ENCODE measurements around the gene RNF2. TPM values are rescaled to one million over a fixed set of nuclear protein-coding genes. Genes with fewer than 3 reads are reported as not detected.
A peak's percentile ranks its signal among the peaks of the same experiment; 100 is the strongest.
"Not testable (repeated sequence)": the region's sequence is repeated elsewhere in the genome, so short reads cannot be mapped to it uniquely, and the experiment has no call there.

RNF2 gene
- polyA plus RNA-seq: 10 to 100 TPM in 1 of 4 donors, 1 to 10 TPM in 3; 3.2 to 24.8 (median 4.7) TPM
- long read RNA-seq, donor 1: 0 reads
- long read RNA-seq, donor 2, transcript RNF2-202 (7 exons, 3,606 nt): major isoform, 6 of 6 reads
- long read RNA-seq, donor 2, partial matches to known transcripts: 0 of 6 reads
- long read RNA-seq, donor 2, other reads (novel, unspliced or antisense): 0 of 6 reads
- long read RNA-seq, donor 3, transcript RNF2-202 (7 exons, 3,606 nt): major isoform, 6 of 6 reads
- long read RNA-seq, donor 3, partial matches to known transcripts: 0 of 6 reads
- long read RNA-seq, donor 3, other reads (novel, unspliced or antisense): 0 of 6 reads
- long read RNA-seq, donor 4, partial matches to known transcripts: 0 of 1 reads
- long read RNA-seq, donor 4, other reads (novel, unspliced or antisense): 0 of 1 reads
- long read RNA-seq, donor 5: 0 reads
- long read RNA-seq, donor 6, transcript RNF2-202 (7 exons, 3,606 nt): major isoform, 5 of 5 reads
- long read RNA-seq, donor 6, partial matches to known transcripts: 0 of 5 reads
- long read RNA-seq, donor 6, other reads (novel, unspliced or antisense): 0 of 5 reads
- long read RNA-seq, donor 7: 0 reads
- long read RNA-seq, donor 8: 0 reads
- long read RNA-seq, donor 9, partial matches to known transcripts: 0 of 1 reads
- long read RNA-seq, donor 9, other reads (novel, unspliced or antisense): 0 of 1 reads
- long read RNA-seq, donor 10, transcript RNF2-202 (7 exons, 3,606 nt): major isoform, 9 of 9 reads
- long read RNA-seq, donor 10, partial matches to known transcripts: 0 of 9 reads
- long read RNA-seq, donor 10, other reads (novel, unspliced or antisense): 0 of 9 reads

DNA sequence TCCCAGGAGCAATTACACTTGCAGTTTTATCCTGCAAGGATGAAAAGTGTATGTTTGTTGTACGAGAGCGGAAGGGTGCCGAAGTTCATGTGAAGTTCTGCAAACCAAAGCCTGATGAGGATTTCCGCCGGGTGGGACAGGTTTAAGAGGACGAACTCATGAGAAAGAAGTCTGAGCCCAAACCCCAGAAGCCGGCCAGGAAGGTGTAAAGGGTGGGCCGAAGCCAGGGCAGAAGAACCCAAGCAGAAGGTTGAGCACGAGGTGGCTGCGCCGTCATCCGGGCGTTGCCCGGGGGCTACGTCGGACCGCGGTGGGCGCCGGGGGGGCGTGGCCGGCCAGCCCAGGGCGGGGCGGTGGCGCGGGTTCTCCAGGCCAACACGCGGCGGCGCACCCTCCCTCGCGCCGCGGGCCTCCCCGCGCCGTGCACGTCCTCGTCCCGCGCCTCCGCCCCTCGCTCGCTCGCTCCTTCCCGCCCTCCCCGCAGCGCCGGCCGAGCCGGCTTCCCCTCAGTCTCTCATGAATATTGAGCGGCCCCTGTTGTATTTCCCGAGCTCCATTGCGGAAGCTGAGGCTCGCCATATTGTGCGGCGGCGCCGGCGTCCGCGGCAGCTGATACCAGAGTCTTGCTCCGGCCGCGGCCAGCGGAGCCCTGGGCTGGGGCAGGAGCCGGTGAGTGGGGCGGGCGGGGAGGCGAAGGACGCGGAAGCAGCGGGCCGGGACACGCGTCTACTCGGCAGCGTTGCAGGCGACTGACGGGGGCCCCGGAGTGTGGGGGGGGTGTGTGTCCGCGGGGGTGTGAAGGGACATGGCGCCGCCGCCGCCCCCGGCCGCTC lies at the start of gene RNF2:
Gene RNF2, plus strand, starts transcription at position 578 of the 833 bp plus-strand sequence. CDS start 41,996 bp downstream, outside the sequence.
- H3K4me1 ChIP-seq (ENCODE audit: control insufficient read depth in 3 of 3, insufficient read depth in 2 of 3, low read depth in 1 of 3, low read length in 2 of 3): peaks cover 2 to 11% (median 4%) of the 10 kb centered on the region in 3 donors
- H3K36me3 ChIP-seq (ENCODE audit: control insufficient read depth in 3 of 3, insufficient read depth in 2 of 3, low read depth in 1 of 3, low read length in 3 of 3): no peaks in the 10 kb centered on the region
- peaks cover 0 to 4% of the 10 kb centered on the region in 2 donors for H3K9me3 ChIP-seq (ENCODE audit: control insufficient read depth in 2 of 2, insufficient read depth in 1 of 2, low read depth in 1 of 2, low read length in 1 of 2)
- H3K27me3 ChIP-seq (ENCODE audit: control insufficient read depth in 3 of 3, insufficient read depth in 3 of 3, low read length in 3 of 3): no peaks in the 10 kb centered on the region
- H3K4me3 ChIP-seq (ENCODE audit: low read depth in 1 of 3, low read length in 3 of 3): peak within 1 kb of the TSS; percentile 73 to 91 (median 90)
- peak; percentile 71 to 91 for DNase-seq
- H3K27ac ChIP-seq (ENCODE audit: low read depth in 1 of 3, low read length in 2 of 3): peak within 1 kb of the TSS; percentile 59 to 89 (median 87)
- 0 to 1% (median 1%) methylated on average over 48 to 89 of the region's 89 CpGs for WGBS, 3 donors
- no peak for FAIRE-seq

DNA sequence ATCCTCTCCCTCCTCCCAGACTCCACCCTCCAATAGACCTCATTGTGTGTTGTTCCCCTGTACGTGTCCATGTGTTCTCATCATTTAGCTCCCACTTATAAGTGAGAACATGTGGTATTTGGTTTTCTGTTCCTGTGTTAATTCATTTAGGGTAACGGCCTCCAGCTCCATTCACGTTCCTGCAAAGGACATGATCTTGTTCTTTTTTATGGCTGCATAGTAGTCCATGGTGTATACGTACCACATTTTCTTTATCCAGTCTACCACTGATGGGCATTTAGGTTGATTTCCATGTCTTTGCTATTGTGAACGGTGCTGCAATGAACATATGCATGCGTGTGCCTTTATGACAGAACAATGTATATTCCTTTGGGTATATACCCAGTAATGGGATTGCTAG lies 45.4 kb upstream of the RNF2 start:
- not testable (repeated sequence) for DNase-seq; H3K4me1 ChIP-seq (ENCODE audit: control insufficient read depth in 3 of 3, insufficient read depth in 2 of 3, low read depth in 1 of 3, low read length in 2 of 3); H3K4me3 ChIP-seq (ENCODE audit: low read depth in 1 of 3, low read length in 3 of 3); H3K27ac ChIP-seq (ENCODE audit: low read depth in 1 of 3, low read length in 2 of 3); H3K9me3 ChIP-seq (ENCODE audit: control insufficient read depth in 2 of 2, insufficient read depth in 1 of 2, low read depth in 1 of 2, low read length in 1 of 2); H3K36me3 ChIP-seq (ENCODE audit: control insufficient read depth in 3 of 3, insufficient read depth in 2 of 3, low read depth in 1 of 3, low read length in 3 of 3); H3K27me3 ChIP-seq (ENCODE audit: control insufficient read depth in 3 of 3, insufficient read depth in 3 of 3, low read length in 3 of 3); FAIRE-seq
- WGBS, 3 donors: 89 to 93% (median 92%) methylated on average over 6 of the region's 6 CpGs

DNA sequence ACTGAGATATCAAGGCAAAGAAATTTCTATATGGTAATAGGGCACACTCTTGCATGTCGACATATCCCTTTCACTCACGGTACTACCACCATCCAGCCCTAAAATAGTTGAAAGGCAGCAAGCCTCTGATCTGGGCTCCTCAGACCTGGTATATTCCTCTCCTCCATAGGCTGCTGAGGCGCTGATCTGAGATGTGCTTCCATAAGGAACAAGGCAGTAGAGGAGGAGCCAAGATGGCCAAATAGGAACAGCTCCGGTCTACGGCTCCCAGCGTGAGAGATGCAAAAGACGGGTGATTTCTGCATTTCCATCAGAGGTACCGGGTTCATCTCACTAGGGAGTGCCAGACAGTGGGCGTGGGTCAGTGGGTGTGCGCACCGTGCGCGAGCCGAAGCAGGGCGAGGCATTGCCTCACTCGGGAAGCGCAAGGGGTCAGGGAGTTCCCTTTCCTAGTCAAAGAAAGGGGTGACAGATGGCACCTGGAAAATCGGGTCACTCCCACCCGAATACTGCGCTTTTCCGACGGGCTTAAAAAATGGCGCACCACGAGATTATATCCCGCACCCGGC lies 44.0 kb upstream of the RNF2 start:
- WGBS, 3 donors: 94 to 96% (median 95%) methylated on average over 16 to 26 of the region's 26 CpGs
- H3K4me1 ChIP-seq (ENCODE audit: control insufficient read depth in 3 of 3, insufficient read depth in 2 of 3, low read depth in 1 of 3, low read length in 2 of 3); H3K27me3 ChIP-seq (ENCODE audit: control insufficient read depth in 3 of 3, insufficient read depth in 3 of 3, low read length in 3 of 3); H3K9me3 ChIP-seq (ENCODE audit: control insufficient read depth in 2 of 2, insufficient read depth in 1 of 2, low read depth in 1 of 2, low read length in 1 of 2); FAIRE-seq; H3K27ac ChIP-seq (ENCODE audit: low read depth in 1 of 3, low read length in 2 of 3); DNase-seq; H3K4me3 ChIP-seq (ENCODE audit: low read depth in 1 of 3, low read length in 3 of 3); H3K36me3 ChIP-seq (ENCODE audit: control insufficient read depth in 3 of 3, insufficient read depth in 2 of 3, low read depth in 1 of 3, low read length in 3 of 3): not testable (repeated sequence)

DNA sequence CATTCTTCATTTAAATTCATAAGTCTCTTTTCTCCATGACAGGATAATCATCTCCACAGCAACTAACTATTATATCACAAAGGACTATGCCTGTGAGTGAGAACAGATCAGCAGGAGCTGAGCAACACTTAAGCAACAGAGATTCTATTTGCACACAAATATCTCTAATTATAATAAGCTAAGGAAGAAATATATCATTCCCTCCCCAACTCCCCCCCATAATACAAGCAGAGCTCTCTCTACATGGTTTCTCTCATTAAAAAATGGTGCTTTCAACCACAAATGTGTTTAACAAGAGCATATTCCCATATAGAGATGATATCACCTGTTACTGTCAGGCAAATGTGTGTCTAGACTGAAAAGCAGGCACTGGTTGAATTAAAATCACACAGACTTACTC lies 36.5 kb upstream of the RNF2 start:
- no peaks in the 10 kb centered on the region for H3K27me3 ChIP-seq (ENCODE audit: control insufficient read depth in 3 of 3, insufficient read depth in 3 of 3, low read length in 3 of 3)
- DNase-seq: no peak
- H3K4me1 ChIP-seq (ENCODE audit: control insufficient read depth in 3 of 3, insufficient read depth in 2 of 3, low read depth in 1 of 3, low read length in 2 of 3): no peaks in the 10 kb centered on the region
- H3K36me3 ChIP-seq (ENCODE audit: control insufficient read depth in 3 of 3, insufficient read depth in 2 of 3, low read depth in 1 of 3, low read length in 3 of 3): no peaks in the 10 kb centered on the region
- no peaks in the 10 kb centered on the region for H3K9me3 ChIP-seq (ENCODE audit: control insufficient read depth in 2 of 2, insufficient read depth in 1 of 2, low read depth in 1 of 2, low read length in 1 of 2)
- no peak overlapping the region for H3K27ac ChIP-seq (ENCODE audit: low read depth in 1 of 3, low read length in 2 of 3)
- no peak overlapping the region for H3K4me3 ChIP-seq (ENCODE audit: low read depth in 1 of 3, low read length in 3 of 3)
- no peak for FAIRE-seq

DNA sequence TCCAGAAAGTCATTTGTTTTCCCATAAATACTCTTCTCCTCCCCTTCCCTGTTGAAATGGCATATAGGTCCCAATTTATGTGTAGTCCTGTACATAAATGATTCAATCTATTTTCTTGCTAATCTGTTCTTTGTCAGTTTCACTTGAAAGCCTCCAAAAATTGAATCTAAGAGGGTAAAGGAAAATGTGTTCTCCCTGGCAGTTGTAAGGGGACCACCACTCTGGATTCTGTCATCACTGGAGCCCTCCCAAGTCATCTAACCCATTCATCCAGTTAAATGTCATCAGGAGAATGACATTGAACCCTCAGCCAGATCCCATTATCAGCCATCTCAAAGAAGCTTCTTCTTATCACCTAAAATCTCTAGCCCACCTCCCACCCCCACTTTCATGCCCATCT lies 35.0 kb upstream of the RNF2 start:
- no peak for FAIRE-seq
- Histone ChIP-seq H3K27me3 (ENCODE audit: control insufficient read depth in 3 of 3, insufficient read depth in 3 of 3, low read length in 3 of 3) (no peaks in the 10 kb centered on the region), H3K27ac (ENCODE audit: low read depth in 1 of 3, low read length in 2 of 3) (no peak overlapping the region), H3K36me3 (ENCODE audit: control insufficient read depth in 3 of 3, insufficient read depth in 2 of 3, low read depth in 1 of 3, low read length in 3 of 3) (no peaks in the 10 kb centered on the region), H3K9me3 (ENCODE audit: control insufficient read depth in 2 of 2, insufficient read depth in 1 of 2, low read depth in 1 of 2, low read length in 1 of 2) (no peaks in the 10 kb centered on the region), H3K4me1 (ENCODE audit: control insufficient read depth in 3 of 3, insufficient read depth in 2 of 3, low read depth in 1 of 3, low read length in 2 of 3) (no peaks in the 10 kb centered on the region), H3K4me3 (ENCODE audit: low read depth in 1 of 3, low read length in 3 of 3) (no peak overlapping the region)
- no peak for DNase-seq

DNA sequence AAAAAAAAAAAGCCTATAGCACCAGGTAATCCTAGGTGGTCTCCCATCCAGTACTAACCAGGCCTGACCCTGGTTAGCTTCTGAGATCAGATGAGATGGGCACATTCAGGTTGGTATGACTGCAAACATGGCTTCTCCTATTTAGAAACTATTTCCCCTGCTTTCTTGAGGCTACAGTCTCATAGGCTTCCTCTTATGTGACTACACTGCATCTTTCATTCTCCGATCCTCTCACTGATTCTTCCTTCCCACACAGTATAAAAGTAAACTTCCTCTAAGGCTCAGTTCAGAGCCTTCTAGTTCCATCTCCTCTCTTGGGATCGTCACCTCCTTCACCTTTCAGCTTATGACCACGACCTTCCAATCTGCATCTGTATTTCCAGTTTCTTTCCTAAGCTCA lies 30.4 kb upstream of the RNF2 start:
- Histone ChIP-seq H3K36me3 (ENCODE audit: control insufficient read depth in 3 of 3, insufficient read depth in 2 of 3, low read depth in 1 of 3, low read length in 3 of 3) (no peaks in the 10 kb centered on the region), H3K27me3 (ENCODE audit: control insufficient read depth in 3 of 3, insufficient read depth in 3 of 3, low read length in 3 of 3) (no peaks in the 10 kb centered on the region), H3K4me1 (ENCODE audit: control insufficient read depth in 3 of 3, insufficient read depth in 2 of 3, low read depth in 1 of 3, low read length in 2 of 3) (peaks cover 0 to 4% (median 0%) of the 10 kb centered on the region in 3 donors), H3K9me3 (ENCODE audit: control insufficient read depth in 2 of 2, insufficient read depth in 1 of 2, low read depth in 1 of 2, low read length in 1 of 2) (no peaks in the 10 kb centered on the region), H3K27ac (ENCODE audit: low read depth in 1 of 3, low read length in 2 of 3) (no peak overlapping the region), H3K4me3 (ENCODE audit: low read depth in 1 of 3, low read length in 3 of 3) (no peak overlapping the region)
- FAIRE-seq (no peak), DNase-seq (no peak)
- 76 to 89% (median 79%) methylated on average over 3 of the region's 3 CpGs for WGBS, 3 donors

DNA sequence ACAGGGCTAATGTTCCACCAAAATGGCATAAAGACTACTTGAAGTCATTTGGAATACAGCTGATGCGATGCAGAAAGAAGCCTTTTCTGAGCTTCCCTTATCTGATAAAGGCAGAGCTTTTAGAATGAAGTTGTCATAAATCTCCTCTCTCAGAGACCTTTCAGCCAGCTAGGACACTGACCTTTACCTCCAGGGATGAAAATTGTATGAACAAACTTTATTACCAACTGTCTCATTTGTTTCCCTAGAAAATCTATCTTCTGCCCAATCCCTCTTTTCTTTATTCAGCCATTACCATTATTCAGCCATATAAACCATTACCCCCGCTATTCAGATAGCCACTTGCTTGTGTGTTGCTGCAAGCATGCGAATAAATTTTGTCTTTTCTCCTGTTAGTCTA lies 29.7 kb upstream of the RNF2 start:
- Histone ChIP-seq H3K36me3 (ENCODE audit: control insufficient read depth in 3 of 3, insufficient read depth in 2 of 3, low read depth in 1 of 3, low read length in 3 of 3) (no peaks in the 10 kb centered on the region), H3K4me1 (ENCODE audit: control insufficient read depth in 3 of 3, insufficient read depth in 2 of 3, low read depth in 1 of 3, low read length in 2 of 3) (peaks cover 0 to 4% (median 0%) of the 10 kb centered on the region in 3 donors), H3K27ac (ENCODE audit: low read depth in 1 of 3, low read length in 2 of 3) (no peak overlapping the region), H3K27me3 (ENCODE audit: control insufficient read depth in 3 of 3, insufficient read depth in 3 of 3, low read length in 3 of 3) (no peaks in the 10 kb centered on the region), H3K4me3 (ENCODE audit: low read depth in 1 of 3, low read length in 3 of 3) (no peak overlapping the region), H3K9me3 (ENCODE audit: control insufficient read depth in 2 of 2, insufficient read depth in 1 of 2, low read depth in 1 of 2, low read length in 1 of 2) (no peaks in the 10 kb centered on the region)
- 93 to 97% (median 95%) methylated on average over 3 of the region's 3 CpGs for WGBS, 3 donors
- no peak for FAIRE-seq
- DNase-seq: peak in 1 of 2 donors; percentile 16

DNA sequence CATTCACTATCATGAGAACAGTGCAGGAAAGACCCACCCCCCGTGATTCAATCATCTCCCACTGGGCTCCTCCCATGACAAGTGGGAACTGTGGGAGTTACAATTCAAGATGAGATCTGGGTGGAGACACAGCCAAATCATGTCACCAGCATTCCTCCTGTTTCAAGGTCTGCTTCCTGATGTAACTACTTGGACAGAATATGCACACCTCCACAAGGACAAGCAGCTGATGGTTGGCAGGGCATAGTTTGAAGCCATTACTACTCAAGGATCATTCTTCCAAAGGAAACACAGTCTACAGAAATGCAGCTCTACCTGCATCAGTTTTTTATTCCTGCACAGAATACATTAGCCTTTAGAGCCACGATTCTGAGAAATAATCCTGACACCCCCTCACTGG lies 28.5 kb upstream of the RNF2 start:
- Histone ChIP-seq H3K36me3 (ENCODE audit: control insufficient read depth in 3 of 3, insufficient read depth in 2 of 3, low read depth in 1 of 3, low read length in 3 of 3) (no peaks in the 10 kb centered on the region), H3K4me3 (ENCODE audit: low read depth in 1 of 3, low read length in 3 of 3) (no peak overlapping the region), H3K27ac (ENCODE audit: low read depth in 1 of 3, low read length in 2 of 3) (no peak overlapping the region), H3K9me3 (ENCODE audit: control insufficient read depth in 2 of 2, insufficient read depth in 1 of 2, low read depth in 1 of 2, low read length in 1 of 2) (no peaks in the 10 kb centered on the region), H3K4me1 (ENCODE audit: control insufficient read depth in 3 of 3, insufficient read depth in 2 of 3, low read depth in 1 of 3, low read length in 2 of 3) (peaks cover 0 to 4% (median 0%) of the 10 kb centered on the region in 3 donors), H3K27me3 (ENCODE audit: control insufficient read depth in 3 of 3, insufficient read depth in 3 of 3, low read length in 3 of 3) (no peaks in the 10 kb centered on the region)
- no peak for DNase-seq
- FAIRE-seq: no peak
- 51 to 79% (median 57%) methylated on average over 2 of the region's 2 CpGs for WGBS, 3 donors

Data from small intestine (tissue), 16 donors.